PFSK-1 (cell line): ENCODE data around the gene GOLT1B.

ENCODE experiments used
- POLR2AphosphoS5 ChIP-seq: IDR thresholded peaks from 2 replicates; pipeline ENCODE4 v1.6.1; 2012; ENCODE audit warnings: low read depth, mild to moderate bottlenecking, control low read depth, low read length, moderate library complexity
- TAF1 ChIP-seq: IDR thresholded peaks from 2 replicates; pipeline ENCODE4 v1.6.1; 2012; ENCODE audit warnings: low read length, control low read depth, borderline replicate concordance; ENCODE audit not compliant: insufficient read depth
- TF ChIP-seq, protein P1 (sequence below), 2 experiments: IDR thresholded peaks; 2 replicates each; pipeline versions ENCODE4 v1.6.1 to v1.8.0; 2011 to 2012; ENCODE audit warnings: low read depth in 2 of 2, low read length in 2 of 2, control low read depth in 1 of 2, inconsistent platforms in 1 of 2, mild to moderate bottlenecking in 1 of 2, moderate library complexity in 1 of 2; ENCODE audit not compliant: insufficient read depth in 1 of 2

DNA sequence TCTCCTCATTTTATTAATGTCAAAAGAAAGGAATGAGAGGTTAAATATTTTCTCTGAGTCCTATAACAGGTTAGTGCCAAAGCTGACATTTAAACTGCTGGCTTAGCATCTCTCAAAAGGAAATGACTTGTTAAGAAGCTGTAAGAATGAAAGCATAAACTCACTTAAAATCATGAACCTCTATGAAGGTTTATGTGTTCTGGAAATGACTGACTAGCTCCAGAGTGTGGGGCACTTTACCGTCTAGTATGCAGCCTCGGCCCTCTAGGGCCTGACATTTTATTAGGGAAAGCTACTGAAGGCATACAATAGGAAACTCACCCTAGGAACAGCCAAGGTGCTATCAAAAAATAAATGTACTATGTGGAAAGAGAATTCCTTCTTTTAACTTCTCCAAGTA lies 59.6 kb downstream of the GOLT1B start:
- TF ChIP-seq, protein P1, sequence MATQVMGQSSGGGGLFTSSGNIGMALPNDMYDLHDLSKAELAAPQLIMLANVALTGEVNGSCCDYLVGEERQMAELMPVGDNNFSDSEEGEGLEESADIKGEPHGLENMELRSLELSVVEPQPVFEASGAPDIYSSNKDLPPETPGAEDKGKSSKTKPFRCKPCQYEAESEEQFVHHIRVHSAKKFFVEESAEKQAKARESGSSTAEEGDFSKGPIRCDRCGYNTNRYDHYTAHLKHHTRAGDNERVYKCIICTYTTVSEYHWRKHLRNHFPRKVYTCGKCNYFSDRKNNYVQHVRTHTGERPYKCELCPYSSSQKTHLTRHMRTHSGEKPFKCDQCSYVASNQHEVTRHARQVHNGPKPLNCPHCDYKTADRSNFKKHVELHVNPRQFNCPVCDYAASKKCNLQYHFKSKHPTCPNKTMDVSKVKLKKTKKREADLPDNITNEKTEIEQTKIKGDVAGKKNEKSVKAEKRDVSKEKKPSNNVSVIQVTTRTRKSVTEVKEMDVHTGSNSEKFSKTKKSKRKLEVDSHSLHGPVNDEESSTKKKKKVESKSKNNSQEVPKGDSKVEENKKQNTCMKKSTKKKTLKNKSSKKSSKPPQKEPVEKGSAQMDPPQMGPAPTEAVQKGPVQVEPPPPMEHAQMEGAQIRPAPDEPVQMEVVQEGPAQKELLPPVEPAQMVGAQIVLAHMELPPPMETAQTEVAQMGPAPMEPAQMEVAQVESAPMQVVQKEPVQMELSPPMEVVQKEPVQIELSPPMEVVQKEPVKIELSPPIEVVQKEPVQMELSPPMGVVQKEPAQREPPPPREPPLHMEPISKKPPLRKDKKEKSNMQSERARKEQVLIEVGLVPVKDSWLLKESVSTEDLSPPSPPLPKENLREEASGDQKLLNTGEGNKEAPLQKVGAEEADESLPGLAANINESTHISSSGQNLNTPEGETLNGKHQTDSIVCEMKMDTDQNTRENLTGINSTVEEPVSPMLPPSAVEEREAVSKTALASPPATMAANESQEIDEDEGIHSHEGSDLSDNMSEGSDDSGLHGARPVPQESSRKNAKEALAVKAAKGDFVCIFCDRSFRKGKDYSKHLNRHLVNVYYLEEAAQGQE (IDR thresholded peaks at IDR 0.05; ENCODE audit: insufficient read depth in 1 of 2, low read depth in 2 of 2, low read length in 2 of 2) = no peak
- TF ChIP-seq POLR2AphosphoS5 (no peak), TAF1 (no peak)
